ENCODE data around the gene LCN1. TPM values are rescaled to one million over a fixed set of nuclear protein-coding genes. Genes with fewer than 3 reads are reported as not detected.

The LCN1 gene
- total RNA-seq, 4 donors from 2014 or later, result not detected

DNA sequence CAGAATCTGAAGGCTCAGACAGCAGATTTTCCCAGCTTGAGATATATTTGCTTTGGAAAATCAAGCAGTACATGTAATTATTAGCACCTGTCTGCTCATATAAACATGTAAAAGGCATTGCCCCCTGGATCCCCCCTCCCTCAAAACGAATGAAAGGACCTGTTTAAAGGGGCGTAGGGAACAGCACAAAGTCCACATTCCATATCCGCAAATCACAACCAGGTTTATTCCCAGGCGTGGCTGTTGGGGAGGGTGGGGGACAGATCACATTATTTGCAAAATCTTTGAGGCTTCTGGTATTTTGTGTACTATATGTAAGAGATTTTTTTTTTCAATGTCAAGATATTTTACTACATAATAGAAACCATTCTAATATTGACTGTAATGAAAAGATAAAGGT lies 29.5 kb upstream of the LCN1 start:
- H3K27me3 ChIP-seq, result no peaks in the 10 kb centered on the region
- H3K4me1 ChIP-seq, result no peaks in the 10 kb centered on the region
- no peak overlapping the region for H3K27ac ChIP-seq
- no peaks in the 10 kb centered on the region for H3K36me3 ChIP-seq
- no peak overlapping the region for H3K4me3 ChIP-seq
- ATAC-seq (no peak), DNase-seq (no peak)
- intact Hi-C loops (cut with DNase I; ENCODE audit: low total_unique reads), result no loop called here
- H3K9me3 ChIP-seq, result no peaks in the 10 kb centered on the region
- in situ Hi-C loops (cut with MboI; ENCODE audit: low sequenced_read_pairs in 4 of 4), result no loop called here
- TF ChIP-seq, protein P1, sequence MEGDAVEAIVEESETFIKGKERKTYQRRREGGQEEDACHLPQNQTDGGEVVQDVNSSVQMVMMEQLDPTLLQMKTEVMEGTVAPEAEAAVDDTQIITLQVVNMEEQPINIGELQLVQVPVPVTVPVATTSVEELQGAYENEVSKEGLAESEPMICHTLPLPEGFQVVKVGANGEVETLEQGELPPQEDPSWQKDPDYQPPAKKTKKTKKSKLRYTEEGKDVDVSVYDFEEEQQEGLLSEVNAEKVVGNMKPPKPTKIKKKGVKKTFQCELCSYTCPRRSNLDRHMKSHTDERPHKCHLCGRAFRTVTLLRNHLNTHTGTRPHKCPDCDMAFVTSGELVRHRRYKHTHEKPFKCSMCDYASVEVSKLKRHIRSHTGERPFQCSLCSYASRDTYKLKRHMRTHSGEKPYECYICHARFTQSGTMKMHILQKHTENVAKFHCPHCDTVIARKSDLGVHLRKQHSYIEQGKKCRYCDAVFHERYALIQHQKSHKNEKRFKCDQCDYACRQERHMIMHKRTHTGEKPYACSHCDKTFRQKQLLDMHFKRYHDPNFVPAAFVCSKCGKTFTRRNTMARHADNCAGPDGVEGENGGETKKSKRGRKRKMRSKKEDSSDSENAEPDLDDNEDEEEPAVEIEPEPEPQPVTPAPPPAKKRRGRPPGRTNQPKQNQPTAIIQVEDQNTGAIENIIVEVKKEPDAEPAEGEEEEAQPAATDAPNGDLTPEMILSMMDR (IDR thresholded peaks at IDR 0.05 in 4 of 5, conservative IDR thresholded peaks at IDR 0.05 in 1 of 5), result no peak
- no peak for TF ChIP-seq POLR2A (IDR thresholded peaks at IDR 0.05)

DNA sequence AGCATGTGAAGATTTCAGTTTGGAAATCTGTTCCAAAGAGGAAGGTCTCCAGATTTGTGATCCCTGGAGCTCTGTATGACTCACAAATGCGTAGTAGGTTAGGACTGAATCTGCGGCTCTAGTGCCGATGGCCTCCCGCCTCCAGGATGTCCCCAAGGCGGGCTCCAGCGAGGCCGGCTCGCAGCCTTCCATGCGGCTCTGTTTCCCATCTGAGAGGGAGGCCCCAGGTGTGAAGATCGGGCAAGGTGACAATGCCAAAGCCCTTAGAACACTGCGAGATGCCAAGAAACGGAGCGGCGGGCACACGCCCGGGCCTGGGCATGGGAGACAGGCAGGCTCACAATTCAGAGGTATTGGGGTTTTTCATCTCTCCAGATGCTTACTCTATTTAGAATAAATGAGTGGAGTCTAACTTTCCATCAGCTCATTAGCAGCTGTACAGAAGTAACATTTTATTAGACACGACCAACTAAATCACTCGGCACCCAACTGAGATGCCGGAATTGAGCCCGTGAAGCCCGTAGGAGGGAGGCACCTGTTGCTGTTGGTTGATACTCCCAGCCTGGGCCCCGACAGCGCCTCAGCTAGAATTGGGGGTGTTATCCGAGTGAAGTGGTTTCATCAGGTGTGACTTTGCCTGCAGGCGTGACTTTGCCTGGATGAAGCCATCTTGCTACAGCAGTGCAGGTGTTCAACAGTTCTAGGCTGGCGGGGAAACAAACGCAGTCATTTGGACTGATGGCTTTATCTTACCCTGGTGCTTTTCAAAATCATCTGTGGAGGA lies 28.2 kb upstream of the LCN1 start:
- H3K4me1 ChIP-seq, result no peaks in the 10 kb centered on the region
- no peak for DNase-seq
- no peaks in the 10 kb centered on the region for H3K36me3 ChIP-seq
- H3K27me3 ChIP-seq, result no peaks in the 10 kb centered on the region
- TF ChIP-seq, protein P1 (IDR thresholded peaks at IDR 0.05 in 4 of 5, conservative IDR thresholded peaks at IDR 0.05 in 1 of 5), result no peak
- no peak for TF ChIP-seq POLR2A (IDR thresholded peaks at IDR 0.05)
- in situ Hi-C loops (cut with MboI; ENCODE audit: low sequenced_read_pairs in 4 of 4), result no loop called here
- intact Hi-C loops (cut with DNase I; ENCODE audit: low total_unique reads), result no loop called here
- no peak overlapping the region for H3K4me3 ChIP-seq
- no peak overlapping the region for H3K27ac ChIP-seq
- H3K9me3 ChIP-seq, result no peaks in the 10 kb centered on the region
- ATAC-seq, result no peak

DNA sequence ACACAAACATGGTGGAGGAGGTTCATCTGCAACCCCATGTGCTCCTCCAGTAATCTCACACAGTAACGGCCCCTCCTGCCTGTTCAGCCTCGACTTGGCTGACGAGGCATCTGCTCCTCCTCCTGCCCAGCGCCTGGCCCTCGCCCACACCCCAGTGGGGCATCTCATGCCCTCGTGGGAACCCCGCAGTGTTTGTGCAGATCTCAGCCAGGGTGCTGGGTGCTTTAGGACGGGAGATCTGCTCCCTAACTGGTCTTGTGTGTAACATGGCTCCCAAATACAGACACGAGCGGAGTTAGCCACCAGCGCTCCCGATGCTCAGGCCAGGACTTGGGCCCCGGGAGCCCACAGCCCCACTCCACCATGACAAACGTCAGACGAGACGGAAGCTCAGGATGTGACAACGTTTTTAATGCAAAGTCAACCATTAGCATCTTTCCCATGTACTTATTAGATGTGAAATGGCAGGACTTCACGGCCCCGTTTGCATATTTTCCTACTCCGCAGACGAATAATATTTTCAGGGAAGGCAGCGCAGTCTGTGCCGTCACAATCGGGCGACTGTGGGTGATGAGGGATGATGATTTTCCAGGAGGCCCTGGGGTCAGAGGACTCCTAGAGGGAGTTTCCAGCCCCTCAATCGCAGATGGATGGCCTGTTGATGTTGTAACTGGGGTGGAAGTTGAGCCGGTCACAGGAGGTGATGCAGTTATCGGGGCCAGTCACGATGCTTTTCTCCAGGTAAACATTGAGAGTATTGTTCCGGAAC lies 26.3 kb upstream of the LCN1 start:
- no peak overlapping the region for H3K27ac ChIP-seq
- no peak for TF ChIP-seq POLR2A (IDR thresholded peaks at IDR 0.05)
- TF ChIP-seq, protein P1 (IDR thresholded peaks at IDR 0.05 in 4 of 5, conservative IDR thresholded peaks at IDR 0.05 in 1 of 5), result no peak
- no peaks in the 10 kb centered on the region for H3K27me3 ChIP-seq
- intact Hi-C loops (cut with DNase I; ENCODE audit: low total_unique reads) (no loop called here), in situ Hi-C loops (cut with MboI; ENCODE audit: low sequenced_read_pairs in 4 of 4) (no loop called here)
- H3K36me3 ChIP-seq, result no peaks in the 10 kb centered on the region
- no peak overlapping the region for H3K4me3 ChIP-seq
- DNase-seq (no peak), ATAC-seq (no peak)
- H3K4me1 ChIP-seq, result peaks cover 3 to 5% of the 10 kb centered on the region in 2 donors
- H3K9me3 ChIP-seq, result no peaks in the 10 kb centered on the region

DNA sequence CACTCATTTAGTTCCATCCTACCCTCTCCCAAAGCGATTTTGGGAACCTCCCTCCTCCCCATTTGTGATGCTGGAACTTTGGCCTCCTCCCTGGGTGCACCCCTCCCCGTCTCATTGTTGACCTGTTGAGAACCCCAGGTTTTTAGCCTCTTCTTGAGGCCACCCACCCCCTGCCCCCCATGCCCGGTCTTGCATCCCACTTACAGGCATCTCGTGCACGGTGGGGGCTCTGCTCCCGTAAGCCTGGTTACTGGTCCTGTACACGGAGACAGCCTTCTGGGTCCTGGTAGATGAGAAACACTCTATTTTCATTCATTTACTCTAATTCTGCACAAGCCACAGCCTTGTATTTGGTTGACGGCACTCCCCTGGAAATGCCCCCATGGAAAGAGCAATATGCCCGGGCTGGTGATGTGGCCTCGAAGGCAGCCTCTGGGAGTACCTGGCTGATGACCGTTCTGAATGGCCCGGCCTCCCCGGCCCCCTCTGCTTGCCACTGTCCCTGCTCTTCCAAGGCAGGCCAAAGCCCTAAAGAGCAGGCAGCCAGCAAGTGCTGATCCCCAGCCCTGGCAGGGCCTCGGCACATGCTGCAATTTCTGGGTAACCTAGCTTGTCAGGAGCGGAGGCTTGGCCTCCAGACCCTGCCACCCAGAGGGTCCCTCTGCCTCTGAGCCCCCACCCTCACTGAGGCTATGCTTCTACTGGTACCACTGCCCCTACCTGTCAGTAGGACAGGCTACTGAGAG lies 22.7 kb upstream of the LCN1 start:
- H3K9me3 ChIP-seq, result no peaks in the 10 kb centered on the region
- no peak for ATAC-seq
- TF ChIP-seq POLR2A (IDR thresholded peaks at IDR 0.05), result no peak
- TF ChIP-seq, protein P1 (IDR thresholded peaks at IDR 0.05 in 4 of 5, conservative IDR thresholded peaks at IDR 0.05 in 1 of 5), result no peak
- in situ Hi-C loops (cut with MboI; ENCODE audit: low sequenced_read_pairs in 4 of 4), result no loop called here
- H3K4me3 ChIP-seq, result no peak overlapping the region
- no peak overlapping the region for H3K27ac ChIP-seq
- DNase-seq, result no peak
- H3K27me3 ChIP-seq, result no peaks in the 10 kb centered on the region
- peaks cover 0 to under 1% of the 10 kb centered on the region in 2 donors for H3K36me3 ChIP-seq
- intact Hi-C loops (cut with DNase I; ENCODE audit: low total_unique reads), result no loop called here
- peaks cover 18 to 20% of the 10 kb centered on the region in 2 donors for H3K4me1 ChIP-seq
